Uterus (tissue), 4 donors: ENCODE measurements around the gene MLXIP. TPM values are rescaled to one million over a fixed set of nuclear protein-coding genes. Genes with fewer than 3 reads are reported as not detected.

Experiments
- DNase-seq, 2 donors: peaks; one replicate each; pipeline ENCODE4 v3.0.0-alpha.2; 2019 to 2020
- H3K27ac ChIP-seq, 2 donors: fragments of 200-600 bp; sonication (generic); 1 replicate in 1 of 2; 2 replicates in 1 of 2; pipeline ENCODE4 v1.5.1; 2016 to 2018
- H3K27me3 ChIP-seq, 2 donors: fragments of 200-600 bp; sonication (generic); one replicate each; pipeline ENCODE4 v1.5.1; 2018 to 2019; ENCODE audit warnings: control low read depth in 1 of 2
- H3K36me3 ChIP-seq, 2 donors: fragments of 200-600 bp; sonication (generic); one replicate each; pipeline ENCODE4 v1.5.1; 2019; ENCODE audit warnings: control low read depth in 1 of 2
- H3K4me1 ChIP-seq, 2 donors: fragments of 200-600 bp; sonication (generic); one replicate each; pipeline ENCODE4 v1.5.1; 2018 to 2019; ENCODE audit warnings: control low read depth in 1 of 2
- H3K4me3 ChIP-seq, 2 donors: fragments of 200-600 bp; sonication (generic); 1 replicate in 1 of 2; 2 replicates in 1 of 2; pipeline ENCODE4 v1.5.1; 2018 to 2019; ENCODE audit warnings: mild to moderate bottlenecking in 1 of 2
- H3K9me3 ChIP-seq, 2 donors: fragments of 200-600 bp; sonication (generic); one replicate each; pipeline ENCODE4 v1.5.1; 2019; ENCODE audit warnings: control low read depth in 1 of 2
- POLR2A ChIP-seq, 2 donors: fragments of 450-650 bp; IDR thresholded peaks; one replicate each; pipeline ENCODE4 v1.6.1; 2016; ENCODE audit warnings: antibody characterized with exemption in 2 of 2, mild to moderate bottlenecking in 1 of 2, moderate library complexity in 1 of 2
- intact Hi-C: fragments of 100-400 bp; cut with DNase I; formaldehyde crosslinking; loops from one replicate; pipeline ENCODE4 v1.15.1; 2023; ENCODE audit warnings: low total_unique reads
- total RNA-seq, 4 donors: library from RNA; depleted of rRNA in 3 of 4; stranded (reverse); fragments of >200 nt in 3 of 4; gene quantifications; one replicate each; pipeline versions ENCODE4 v1.1.0 to v1.2.4, GENCODE V29; 2014 to 2023
- TF ChIP-seq, protein P1 (sequence below), 4 experiments: fragments of 200-600 bp in 2 of 4; fragments of 450-650 bp in 2 of 4; sonication (generic) in 2 of 4; IDR thresholded peaks; one replicate each; pipeline ENCODE4 v1.5.1; 2016 to 2019; ENCODE audit warnings: antibody characterized with exemption in 4 of 4, mild to moderate bottlenecking in 2 of 4, moderate library complexity in 1 of 4
- donor health status: DM: yes; HTN: yes; CAD: no.

Gene MLXIP
- total RNA-seq, 4 donors from 2014 or later: 21.5 to 88.7 (median 24.7) TPM

DNA sequence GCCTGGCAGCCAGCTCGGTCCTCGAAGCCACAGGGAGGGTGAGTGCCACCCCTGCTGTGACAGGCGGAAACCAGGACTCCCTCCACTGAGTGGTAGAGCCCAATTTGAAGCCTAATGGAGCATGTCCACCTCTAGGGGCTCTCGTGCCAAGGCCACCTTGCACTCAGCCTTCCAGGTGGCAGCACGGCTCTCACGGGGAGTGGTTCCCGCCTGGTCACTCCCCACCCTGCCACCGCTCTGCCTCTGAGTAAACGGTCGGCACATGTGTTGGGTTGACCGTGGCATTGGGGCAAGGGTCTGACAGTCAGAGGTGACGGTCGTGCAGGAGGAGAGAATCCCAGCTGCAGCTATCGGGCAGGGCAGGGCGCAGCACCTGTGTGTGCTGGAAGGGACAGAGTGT lies 60.7 kb downstream of the MLXIP start:
- no peaks in the 10 kb centered on the region for H3K36me3 ChIP-seq
- TF ChIP-seq, protein P1, sequence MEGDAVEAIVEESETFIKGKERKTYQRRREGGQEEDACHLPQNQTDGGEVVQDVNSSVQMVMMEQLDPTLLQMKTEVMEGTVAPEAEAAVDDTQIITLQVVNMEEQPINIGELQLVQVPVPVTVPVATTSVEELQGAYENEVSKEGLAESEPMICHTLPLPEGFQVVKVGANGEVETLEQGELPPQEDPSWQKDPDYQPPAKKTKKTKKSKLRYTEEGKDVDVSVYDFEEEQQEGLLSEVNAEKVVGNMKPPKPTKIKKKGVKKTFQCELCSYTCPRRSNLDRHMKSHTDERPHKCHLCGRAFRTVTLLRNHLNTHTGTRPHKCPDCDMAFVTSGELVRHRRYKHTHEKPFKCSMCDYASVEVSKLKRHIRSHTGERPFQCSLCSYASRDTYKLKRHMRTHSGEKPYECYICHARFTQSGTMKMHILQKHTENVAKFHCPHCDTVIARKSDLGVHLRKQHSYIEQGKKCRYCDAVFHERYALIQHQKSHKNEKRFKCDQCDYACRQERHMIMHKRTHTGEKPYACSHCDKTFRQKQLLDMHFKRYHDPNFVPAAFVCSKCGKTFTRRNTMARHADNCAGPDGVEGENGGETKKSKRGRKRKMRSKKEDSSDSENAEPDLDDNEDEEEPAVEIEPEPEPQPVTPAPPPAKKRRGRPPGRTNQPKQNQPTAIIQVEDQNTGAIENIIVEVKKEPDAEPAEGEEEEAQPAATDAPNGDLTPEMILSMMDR (IDR thresholded peaks at IDR 0.05): no peak
- no peak for TF ChIP-seq POLR2A (IDR thresholded peaks at IDR 0.05)
- no peak overlapping the region for H3K27ac ChIP-seq
- H3K27me3 ChIP-seq: no peaks in the 10 kb centered on the region
- no peaks in the 10 kb centered on the region for H3K4me1 ChIP-seq
- no peaks in the 10 kb centered on the region for H3K9me3 ChIP-seq
- intact Hi-C loops: no loop called here
- no peak overlapping the region for H3K4me3 ChIP-seq
- DNase-seq: no peak

DNA sequence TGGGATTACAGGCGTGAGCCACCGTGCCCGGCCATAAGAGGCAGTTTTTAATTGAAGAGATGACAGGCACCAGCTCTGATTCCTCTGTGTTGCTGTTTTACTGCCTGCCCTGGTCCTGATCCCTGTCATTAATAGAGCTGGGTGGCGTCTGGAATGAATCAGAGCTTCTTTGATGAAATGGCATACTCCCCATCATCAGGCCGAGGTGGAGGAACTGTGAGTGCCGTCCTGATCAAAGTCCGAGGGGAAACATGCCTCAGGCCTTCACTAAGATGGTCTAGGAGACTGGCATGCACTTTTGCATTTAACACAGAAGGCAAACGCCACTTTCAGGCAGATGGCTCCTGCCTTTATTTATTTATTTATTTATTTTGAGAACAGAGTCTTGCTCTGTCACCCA lies 61.4 kb downstream of the MLXIP start:
- DNase-seq: no peak
- Histone ChIP-seq H3K9me3 (no peaks in the 10 kb centered on the region), H3K27me3 (no peaks in the 10 kb centered on the region), H3K27ac (no peak overlapping the region), H3K4me3 (no peak overlapping the region), H3K36me3 (no peaks in the 10 kb centered on the region), H3K4me1 (no peaks in the 10 kb centered on the region)
- intact Hi-C loops: no loop called here
- TF ChIP-seq POLR2A (IDR thresholded peaks at IDR 0.05): no peak
- TF ChIP-seq, protein P1 (IDR thresholded peaks at IDR 0.05): no peak

DNA sequence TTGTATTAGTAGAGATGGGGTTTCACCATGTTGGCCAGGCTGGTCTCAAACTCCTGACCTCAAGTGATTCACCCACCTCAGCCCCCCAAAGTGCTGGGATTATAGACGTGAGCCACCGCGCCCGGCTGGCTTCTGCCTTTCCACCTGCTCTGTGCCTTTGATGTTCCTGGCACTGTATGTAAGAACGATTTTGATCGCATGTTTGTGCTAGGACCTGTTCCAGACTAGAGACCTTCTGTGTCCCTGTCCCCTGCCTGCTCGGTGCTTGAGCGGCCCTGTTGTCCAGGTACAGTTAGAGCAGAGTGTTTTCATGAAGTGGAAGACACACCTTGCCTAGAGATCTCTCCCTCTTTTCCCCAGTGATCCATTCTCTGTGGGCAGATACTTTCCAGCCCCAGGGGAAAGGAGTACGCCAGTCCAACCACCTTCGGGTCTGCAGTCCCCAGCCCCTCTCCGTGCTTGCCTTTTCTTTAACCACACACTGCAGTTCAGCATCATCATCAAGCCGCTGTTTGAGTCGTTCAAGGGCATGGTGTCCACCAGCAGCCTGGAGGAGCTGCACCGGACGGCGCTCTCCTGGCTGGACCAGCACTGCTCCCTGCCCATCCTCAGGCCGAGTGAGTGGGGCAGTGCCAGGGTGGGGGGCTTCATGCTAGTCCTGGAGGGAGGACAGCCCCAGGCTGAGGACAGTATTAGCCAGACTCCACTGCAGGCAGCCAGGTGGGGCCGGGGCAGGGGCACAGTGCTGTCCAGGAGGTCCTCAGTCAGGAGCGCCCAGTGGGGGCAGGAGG lies 62.1 kb downstream of the MLXIP start:
- TF ChIP-seq, protein P1 (IDR thresholded peaks at IDR 0.05): no peak
- TF ChIP-seq POLR2A (IDR thresholded peaks at IDR 0.05): no peak
- intact Hi-C loops: no loop called here
- no peaks in the 10 kb centered on the region for H3K36me3 ChIP-seq

DNA sequence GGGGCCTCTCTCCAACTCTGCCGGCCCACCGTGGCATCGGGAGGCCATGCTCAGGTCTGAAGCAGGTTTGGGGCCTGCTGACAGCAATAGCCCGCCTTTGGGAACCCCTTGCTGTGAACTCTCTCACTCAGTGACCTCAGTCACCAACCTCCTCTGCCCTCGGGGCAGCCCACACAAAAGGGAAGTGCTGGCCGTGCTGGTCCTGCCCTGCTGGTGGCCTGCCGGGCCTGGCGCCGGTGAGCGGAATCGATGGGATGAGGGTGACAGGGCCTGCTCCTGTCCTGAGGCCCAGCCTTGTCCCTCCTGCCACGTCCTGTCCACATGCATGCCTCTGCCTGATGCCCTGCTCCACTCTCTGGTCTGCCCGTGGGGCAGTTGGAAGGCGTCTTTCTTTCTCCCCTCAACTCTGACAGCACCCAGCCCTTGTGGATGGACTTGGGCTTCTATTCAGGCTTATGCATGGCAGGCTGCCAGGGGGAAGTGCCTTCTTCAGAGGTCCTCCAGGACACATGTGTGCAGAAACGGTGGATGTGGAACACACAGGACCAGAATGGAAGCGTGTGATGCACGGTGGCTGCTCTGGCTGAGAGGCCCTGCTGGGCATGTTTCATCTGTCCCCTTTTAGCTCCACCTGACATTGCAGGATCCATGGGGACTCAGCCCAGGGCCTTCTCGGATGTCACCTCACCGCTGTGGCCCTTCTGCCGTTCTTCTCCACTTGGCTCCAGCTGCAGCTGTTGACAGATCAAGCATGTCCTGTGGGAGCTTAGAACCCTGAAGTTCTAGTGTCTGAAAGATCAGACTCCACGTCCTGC lies 63.6 kb downstream of the MLXIP start:
- no peaks in the 10 kb centered on the region for H3K9me3 ChIP-seq
- H3K36me3 ChIP-seq: no peaks in the 10 kb centered on the region
- intact Hi-C loops: no loop called here
- no peak overlapping the region for H3K4me3 ChIP-seq
- no peaks in the 10 kb centered on the region for H3K4me1 ChIP-seq
- DNase-seq: no peak
- H3K27ac ChIP-seq: no peak overlapping the region
- no peaks in the 10 kb centered on the region for H3K27me3 ChIP-seq
- no peak for TF ChIP-seq POLR2A (IDR thresholded peaks at IDR 0.05)
- TF ChIP-seq, protein P1 (IDR thresholded peaks at IDR 0.05): no peak

More for the DNA sequence above, 62.1 kb downstream of the MLXIP start:
- H3K27me3 ChIP-seq: no peaks in the 10 kb centered on the region
- no peaks in the 10 kb centered on the region for H3K9me3 ChIP-seq
- H3K4me3 ChIP-seq: no peak overlapping the region
- no peak overlapping the region for H3K27ac ChIP-seq
- H3K4me1 ChIP-seq: no peaks in the 10 kb centered on the region
- DNase-seq: no peak

DNA sequence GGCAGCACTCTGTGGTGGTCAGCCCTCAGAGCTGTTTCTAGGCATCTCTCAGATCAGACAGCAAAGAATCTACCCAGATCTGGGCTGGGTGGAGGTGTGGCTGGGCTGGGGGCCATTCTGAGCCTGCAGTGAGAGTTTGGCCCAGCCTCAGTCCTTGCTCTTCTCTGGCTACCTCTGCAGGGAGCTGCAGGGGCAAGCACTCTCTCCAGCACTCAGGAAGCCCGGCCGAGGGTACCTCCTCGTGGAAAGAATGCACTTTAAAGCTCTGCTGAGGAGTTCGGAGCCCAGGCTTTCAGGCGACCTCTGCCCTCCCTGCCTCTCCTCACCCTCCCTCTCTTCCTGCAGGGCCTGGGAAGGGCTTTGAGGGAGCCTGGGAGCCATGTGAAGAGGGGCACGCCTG lies 64.3 kb downstream of the MLXIP start:
- no peak overlapping the region for H3K4me3 ChIP-seq
- H3K4me1 ChIP-seq: no peaks in the 10 kb centered on the region
- intact Hi-C loops: no loop called here
- no peaks in the 10 kb centered on the region for H3K9me3 ChIP-seq
- no peak overlapping the region for H3K27ac ChIP-seq
- H3K36me3 ChIP-seq: no peaks in the 10 kb centered on the region
- no peak for TF ChIP-seq POLR2A (IDR thresholded peaks at IDR 0.05)
- DNase-seq: no peak
- no peaks in the 10 kb centered on the region for H3K27me3 ChIP-seq
